Mucosa of descending colon (tissue), 3 donors: ENCODE results near the gene CTF1. TPM values are rescaled to one million over a fixed set of nuclear protein-coding genes. Genes with fewer than 3 reads are reported as not detected.

ENCODE experiments used
- ATAC-seq: fragments of 200-7000 bp; cut with Tn5 transposase; one replicate; pipeline ENCODE4 v1.9.1; 2020; ENCODE audit warnings: mild to moderate bottlenecking, moderate library complexity
- DNase-seq, 3 donors: peaks; one replicate each; pipeline ENCODE4 v3.0.0-alpha.2; 2020
- H3K36me3 ChIP-seq: fragments of 200-600 bp; one replicate; pipeline ENCODE4 v1.8.0; 2021; ENCODE audit warnings: low read depth, mild to moderate bottlenecking
- H3K4me1 ChIP-seq: fragments of 200-600 bp; one replicate; pipeline ENCODE4 v1.8.0; 2021; ENCODE audit warnings: low read depth, mild to moderate bottlenecking
- H3K4me3 ChIP-seq: fragments of 200-600 bp; one replicate; pipeline ENCODE4 v1.8.0; 2021; ENCODE audit warnings: mild to moderate bottlenecking
- H3K9me3 ChIP-seq: fragments of 200-600 bp; one replicate; pipeline ENCODE4 v1.8.0; 2021; ENCODE audit warnings: mild to moderate bottlenecking
- CTCF ChIP-seq: fragments of 200-600 bp; IDR thresholded peaks from one replicate; pipeline ENCODE4 v1.8.0; 2022; ENCODE audit warnings: antibody characterized with exemption, mild to moderate bottlenecking
- intact Hi-C, 2 donors: fragments of 100-400 bp; cut with DNase I in 1 of 2; cut with micrococcal nuclease in 1 of 2; formaldehyde crosslinking; loops; one replicate each; pipeline versions ENCODE4 v1.11.0 to v1.11.1; 2022; cut with DNase I, micrococcal nuclease
- total RNA-seq, 3 donors: library from RNA; stranded (reverse); fragmentation: NEBNext Ultra II Directional in 2 of 3; extraction: Animal tissue kit (Norgen Biotek cat#: 25700) in 2 of 3; gene quantifications; one replicate each; pipeline versions ENCODE4 v1.2.1 to v1.2.4, GENCODE V29; 2021 to 2023
- donor health status: DM: no; HTN: no; CAD: no; lungs with moderate emphysema.
- donor health status: DM: no; HTN: no; CAD: no.
- donor health status: DM: no; HTN: yes; CAD: no.

CTF1 gene
- total RNA-seq, 3 donors from 2014 or later: 1.1 to 7.6 (median 1.5) TPM

GRCh38 chr16:30918614-30919013 is 22.2 kb downstream of the CTF1 start:
- ATAC-seq: no peak
- peaks cover 4% of the 10 kb centered on the region for H3K36me3 ChIP-seq
- intact Hi-C loops: no loop called here

GRCh38 chr16:30920891-30921290 is 24.5 kb downstream of the CTF1 start:
- DNase-seq (no peak), ATAC-seq (no peak)
- TF ChIP-seq CTCF: no peak
- H3K9me3 ChIP-seq: no peaks in the 10 kb centered on the region
- H3K4me1 ChIP-seq: peaks cover 7% of the 10 kb centered on the region
- intact Hi-C loops: loop anchor here in 1 of 2 donors (5.0 kb wide), 1 partner anchor 79 kb away; no protein-coding TSS in a partner anchor
- H3K4me3 ChIP-seq: no peak overlapping the region
- H3K36me3 ChIP-seq: peaks cover 4% of the 10 kb centered on the region

More at GRCh38 chr16:30918614-30919013, 22.2 kb downstream of the CTF1 start:
- Histone ChIP-seq H3K4me1 (peaks cover 4% of the 10 kb centered on the region), H3K4me3 (no peak overlapping the region), H3K9me3 (no peaks in the 10 kb centered on the region)
- no peak for DNase-seq
- no peak for TF ChIP-seq CTCF

GRCh38 chr16:30921459-30921747 is 25.0 kb downstream of the CTF1 start:
- Histone ChIP-seq H3K4me1 (peaks cover 7% of the 10 kb centered on the region), H3K9me3 (no peaks in the 10 kb centered on the region), H3K36me3 (peaks cover 4% of the 10 kb centered on the region), H3K4me3 (no peak overlapping the region)
- no peak for DNase-seq
- ATAC-seq: no peak
- intact Hi-C loops: loop anchor here in 1 of 2 donors (5.0 kb wide), 1 partner anchor 79 kb away; no protein-coding TSS in a partner anchor
- TF ChIP-seq CTCF: no peak

GRCh38 chr16:30921748-30922419 is 25.5 kb downstream of the CTF1 start:
- Histone ChIP-seq H3K4me3 (peak overlapping the region; percentile 23), H3K4me1 (peaks cover 7% of the 10 kb centered on the region), H3K36me3 (peaks cover 4% of the 10 kb centered on the region), H3K9me3 (no peaks in the 10 kb centered on the region)
- ATAC-seq (peak; percentile 38), DNase-seq (peak; percentile 91 to 95 (median 93))
- peak; percentile 85 for TF ChIP-seq CTCF
- intact Hi-C loops: loop anchor here in 1 of 2 donors (5.0 kb wide), 1 partner anchor 80 kb away; no protein-coding TSS in a partner anchor

GRCh38 chr16:30922420-30922959 is 26.1 kb downstream of the CTF1 start:
- peaks cover 7% of the 10 kb centered on the region for H3K4me1 ChIP-seq
- H3K36me3 ChIP-seq: peaks cover 4% of the 10 kb centered on the region
- peak overlapping the region; percentile 23 for H3K4me3 ChIP-seq
- ATAC-seq (peak; percentile 81), DNase-seq (peak; percentile 99 to 100 (median 100))
- no peaks in the 10 kb centered on the region for H3K9me3 ChIP-seq
- intact Hi-C loops: loop anchor here in 1 of 2 donors (5.0 kb wide), 1 partner anchor 80 kb away; no protein-coding TSS in a partner anchor
- TF ChIP-seq CTCF: peak; percentile 6
